ENCODE data around the gene TTR. TPM values are rescaled to one million over a fixed set of nuclear protein-coding genes. Genes with fewer than 3 reads are reported as not detected.

Gene TTR
- total and polyA plus RNA-seq, 8 donors = 0.32 to 2.0 (median 0.57) TPM; not detected in 2

DNA sequence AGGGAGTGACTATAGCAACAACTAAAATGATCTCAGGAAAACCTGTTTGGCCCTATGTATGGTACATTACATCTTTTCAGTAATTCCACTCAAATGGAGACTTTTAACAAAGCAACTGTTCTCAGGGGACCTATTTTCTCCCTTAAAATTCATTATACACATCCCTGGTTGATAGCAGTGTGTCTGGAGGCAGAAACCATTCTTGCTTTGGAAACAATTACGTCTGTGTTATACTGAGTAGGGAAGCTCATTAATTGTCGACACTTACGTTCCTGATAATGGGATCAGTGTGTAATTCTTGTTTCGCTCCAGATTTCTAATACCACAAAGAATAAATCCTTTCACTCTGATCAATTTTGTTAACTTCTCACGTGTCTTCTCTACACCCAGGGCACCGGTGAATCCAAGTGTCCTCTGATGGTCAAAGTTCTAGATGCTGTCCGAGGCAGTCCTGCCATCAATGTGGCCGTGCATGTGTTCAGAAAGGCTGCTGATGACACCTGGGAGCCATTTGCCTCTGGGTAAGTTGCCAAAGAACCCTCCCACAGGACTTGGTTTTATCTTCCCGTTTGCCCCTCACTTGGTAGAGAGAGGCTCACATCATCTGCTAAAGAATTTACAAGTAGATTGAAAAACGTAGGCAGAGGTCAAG, 955 bp downstream of the TTR start:
- Histone ChIP-seq H3K27me3 (no peaks in the 10 kb centered on the region), H3K4me1 (no peaks in the 10 kb centered on the region), H3K4me3 (no peak overlapping the region), H3K27ac (no peak overlapping the region), H3K36me3 (no peaks in the 10 kb centered on the region), H3K9me3 (no peaks in the 10 kb centered on the region)
- ATAC-seq = no peak
- no peak for DNase-seq
- TF ChIP-seq CTCF (IDR thresholded peaks at IDR 0.05) = no peak
- intact Hi-C loops (cut with DNase I) = no loop called here

- DNase-seq = no peak
- H3K4me1 ChIP-seq = no peaks in the 10 kb centered on the region
- no peak for TF ChIP-seq CTCF (IDR thresholded peaks at IDR 0.05)
- no peak overlapping the region for H3K4me3 ChIP-seq
- H3K36me3 ChIP-seq = no peaks in the 10 kb centered on the region
- no peaks in the 10 kb centered on the region for H3K27me3 ChIP-seq
- H3K27ac ChIP-seq = no peak overlapping the region
- ATAC-seq = no peak
- intact Hi-C loops (cut with DNase I) = no loop called here
- no peaks in the 10 kb centered on the region for H3K9me3 ChIP-seq
These were observed 3.6 kb downstream of the TTR start for GRCh38 chr18:31595121-31595771.

- H3K4me3 ChIP-seq = no peak overlapping the region
- intact Hi-C loops (cut with DNase I) = no loop called here
- no peak for TF ChIP-seq CTCF (IDR thresholded peaks at IDR 0.05)
- H3K27me3 ChIP-seq = no peaks in the 10 kb centered on the region
- no peaks in the 10 kb centered on the region for H3K36me3 ChIP-seq
- H3K9me3 ChIP-seq = no peaks in the 10 kb centered on the region
- H3K4me1 ChIP-seq = no peaks in the 10 kb centered on the region
- DNase-seq = no peak
- no peak for ATAC-seq
- no peak overlapping the region for H3K27ac ChIP-seq
These were observed 4.6 kb downstream of the TTR start for GRCh38 chr18:31596081-31596872.

DNA sequence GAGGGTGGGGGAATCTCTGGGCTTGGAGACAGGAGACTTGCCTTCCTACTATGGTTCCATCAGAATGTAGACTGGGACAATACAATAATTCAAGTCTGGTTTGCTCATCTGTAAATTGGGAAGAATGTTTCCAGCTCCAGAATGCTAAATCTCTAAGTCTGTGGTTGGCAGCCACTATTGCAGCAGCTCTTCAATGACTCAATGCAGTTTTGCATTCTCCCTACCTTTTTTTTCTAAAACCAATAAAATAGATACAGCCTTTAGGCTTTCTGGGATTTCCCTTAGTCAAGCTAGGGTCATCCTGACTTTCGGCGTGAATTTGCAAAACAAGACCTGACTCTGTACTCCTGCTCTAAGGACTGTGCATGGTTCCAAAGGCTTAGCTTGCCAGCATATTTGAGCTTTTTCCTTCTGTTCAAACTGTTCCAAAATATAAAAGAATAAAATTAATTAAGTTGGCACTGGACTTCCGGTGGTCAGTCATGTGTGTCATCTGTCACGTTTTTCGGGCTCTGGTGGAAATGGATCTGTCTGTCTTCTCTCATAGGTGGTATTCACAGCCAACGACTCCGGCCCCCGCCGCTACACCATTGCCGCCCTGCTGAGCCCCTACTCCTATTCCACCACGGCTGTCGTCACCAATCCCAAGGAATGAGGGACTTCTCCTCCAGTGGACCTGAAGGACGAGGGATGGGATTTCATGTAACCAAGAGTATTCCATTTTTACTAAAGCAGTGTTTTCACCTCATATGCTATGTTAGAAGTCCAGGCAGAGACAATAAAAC, 6.5 kb downstream of the TTR start:
- H3K9me3 ChIP-seq = no peaks in the 10 kb centered on the region
- no peak for TF ChIP-seq CTCF (IDR thresholded peaks at IDR 0.05)
- H3K27ac ChIP-seq = no peak overlapping the region
- no peaks in the 10 kb centered on the region for H3K27me3 ChIP-seq
- DNase-seq = no peak
- no peaks in the 10 kb centered on the region for H3K4me1 ChIP-seq
- H3K4me3 ChIP-seq = no peak overlapping the region
- intact Hi-C loops (cut with DNase I) = no loop called here
- ATAC-seq = no peak
- no peaks in the 10 kb centered on the region for H3K36me3 ChIP-seq

Measured in left lung (tissue), 10 donors.